Measurements from ENCODE around the gene SLC9A7. TPM values are rescaled to one million over a fixed set of nuclear protein-coding genes. Genes with fewer than 3 reads are reported as not detected.

Gene SLC9A7
- total and polyA plus RNA-seq, 2 donors (not counting 3 experiments of a cell fraction or from before 2014, with no cell fraction given), result 4.6 to 7.5 TPM

DNA sequence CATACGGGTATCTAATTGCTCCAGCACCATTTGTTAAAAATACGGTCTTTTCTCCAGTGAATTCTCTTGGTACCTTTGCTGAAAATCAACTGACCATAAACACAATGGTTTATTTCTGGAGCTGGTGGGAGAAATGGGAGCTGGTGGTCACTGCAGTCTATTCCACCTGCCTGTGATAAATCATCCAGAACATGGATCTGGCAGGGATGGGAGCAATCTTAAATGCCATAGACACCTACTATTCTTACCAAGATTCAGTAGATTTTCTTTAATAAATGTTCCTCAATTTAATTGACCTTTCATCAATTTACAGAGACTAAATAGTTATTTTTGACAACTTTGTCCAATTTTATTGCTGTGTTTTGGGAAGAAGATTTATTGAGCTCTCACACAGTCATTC lies 68.1 kb downstream of the SLC9A7 start:
- Histone ChIP-seq H3K79me2 (ENCODE audit: control insufficient read depth, insufficient read depth, low read length) (no peaks in the 10 kb centered on the region), H3K4me1 (ENCODE audit: control insufficient read depth, extremely low read depth, insufficient read depth, low read length) (peaks cover 3% of the 10 kb centered on the region), H3K27ac (ENCODE audit: insufficient read depth, low read depth, low read length) (no peak overlapping the region), H3K4me3 (replicated peaks in 1 of 3; ENCODE audit: insufficient read depth in 1 of 3, low read depth in 1 of 3, low read length in 3 of 3) (no peak overlapping the region), H4K20me1 (replicated peaks; ENCODE audit: control insufficient read depth, extremely low read depth, insufficient read depth, low read length) (no peaks in the 10 kb centered on the region), H3K36me3 (ENCODE audit: control insufficient read depth in 2 of 2, extremely low read depth in 1 of 2, insufficient read depth in 2 of 2, low read length in 2 of 2) (no peaks in the 10 kb centered on the region), H3K9me3 (replicated peaks; ENCODE audit: control insufficient read depth, insufficient read depth, low read length) (no peaks in the 10 kb centered on the region), H3K9ac (replicated peaks; ENCODE audit: extremely low read depth, insufficient read depth, low read length) (no peak overlapping the region), H2AFZ (ENCODE audit: low read depth, low read length) (no peak overlapping the region), H3K9me1 (replicated peaks; ENCODE audit: control insufficient read depth, extremely low read depth, insufficient read depth, low read length) (no peaks in the 10 kb centered on the region), H3K27me3 (ENCODE audit: control insufficient read depth in 2 of 2, insufficient read depth in 2 of 2, low read length in 2 of 2) (no peaks in the 10 kb centered on the region), H3K4me2 (ENCODE audit: insufficient read depth, low read length) (no peak overlapping the region)
- dilution Hi-C loops (cut with MboI; ENCODE audit: extremely low pct_ligation_motif_present, low sequenced_read_pairs), result no loop called here
- DNase-seq (ENCODE audit: low read depth, low spot score) (no peak), FAIRE-seq (no peak)
- no TSS peak for BruUV-seq (replicated peaks)
- CTCF ChIA-PET, result no interaction called here
- POLR2A ChIA-PET, result no interaction called here
- intact Hi-C loops (cut with micrococcal nuclease), result no loop called here
- no peak for TF ChIP-seq GATA2 (IDR thresholded peaks at IDR 0.05; ENCODE audit: insufficient read depth, insufficient read length, low read depth, low read length)
- TF ChIP-seq, protein P1, sequence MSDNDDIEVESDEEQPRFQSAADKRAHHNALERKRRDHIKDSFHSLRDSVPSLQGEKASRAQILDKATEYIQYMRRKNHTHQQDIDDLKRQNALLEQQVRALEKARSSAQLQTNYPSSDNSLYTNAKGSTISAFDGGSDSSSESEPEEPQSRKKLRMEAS (IDR thresholded peaks at IDR 0.05; ENCODE audit: insufficient read depth, insufficient read length), result no peak

DNA sequence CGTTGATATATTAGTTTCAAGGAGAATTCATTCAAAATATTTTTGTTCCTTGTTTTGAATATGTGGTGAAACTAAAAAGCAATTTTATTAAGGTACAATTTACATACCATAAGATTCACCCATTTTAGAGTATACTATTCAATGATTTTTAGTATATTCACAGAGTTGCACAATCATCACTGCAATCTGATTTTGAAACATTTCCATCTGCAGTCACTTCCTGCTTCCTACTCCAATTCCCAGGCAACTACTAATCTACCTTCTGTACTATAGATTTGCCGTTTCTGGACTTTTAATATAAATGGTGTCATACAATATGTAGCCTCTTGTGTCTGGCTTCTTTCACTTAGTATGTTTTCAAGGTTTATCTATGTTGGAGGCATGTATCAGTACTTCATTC lies 71.3 kb downstream of the SLC9A7 start:
- ChIA-PET POLR2A (no interaction called here), CTCF (interaction anchor here (1.2 to 2.2 kb wide), 4 partner anchors 9 to 133 kb away, joined by 3 to 16 read pairs (median 6); no protein-coding TSS in a partner anchor)
- BruUV-seq (replicated peaks), result no TSS peak
- H3K9me3 ChIP-seq (replicated peaks; ENCODE audit: control insufficient read depth, insufficient read depth, low read length), result no peaks in the 10 kb centered on the region
- no peak overlapping the region for H3K4me2 ChIP-seq (ENCODE audit: insufficient read depth, low read length)
- H3K27ac ChIP-seq (ENCODE audit: insufficient read depth, low read depth, low read length), result no peak overlapping the region
- dilution Hi-C loops (cut with MboI; ENCODE audit: extremely low pct_ligation_motif_present, low sequenced_read_pairs), result no loop called here
- H3K4me1 ChIP-seq (ENCODE audit: control insufficient read depth, extremely low read depth, insufficient read depth, low read length), result peaks cover 3% of the 10 kb centered on the region
- H3K36me3 ChIP-seq (ENCODE audit: control insufficient read depth in 2 of 2, extremely low read depth in 1 of 2, insufficient read depth in 2 of 2, low read length in 2 of 2), result no peaks in the 10 kb centered on the region
- DNase-seq (ENCODE audit: low read depth, low spot score), result no peak
- no peak for FAIRE-seq
- H2AFZ ChIP-seq (ENCODE audit: low read depth, low read length), result no peak overlapping the region
- H4K20me1 ChIP-seq (replicated peaks; ENCODE audit: control insufficient read depth, extremely low read depth, insufficient read depth, low read length), result no peaks in the 10 kb centered on the region
- no peaks in the 10 kb centered on the region for H3K27me3 ChIP-seq (ENCODE audit: control insufficient read depth in 2 of 2, insufficient read depth in 2 of 2, low read length in 2 of 2)
- H3K4me3 ChIP-seq (replicated peaks in 1 of 3; ENCODE audit: insufficient read depth in 1 of 3, low read depth in 1 of 3, low read length in 3 of 3), result no peak overlapping the region
- no peaks in the 10 kb centered on the region for H3K9me1 ChIP-seq (replicated peaks; ENCODE audit: control insufficient read depth, extremely low read depth, insufficient read depth, low read length)
- H3K9ac ChIP-seq (replicated peaks; ENCODE audit: extremely low read depth, insufficient read depth, low read length), result no peak overlapping the region
- intact Hi-C loops (cut with micrococcal nuclease), result loop anchor here (10.0 kb wide), 1 partner anchor 107 kb away; no protein-coding TSS in a partner anchor
- H3K79me2 ChIP-seq (ENCODE audit: control insufficient read depth, insufficient read depth, low read length), result no peaks in the 10 kb centered on the region
- TF ChIP-seq, protein P1 (IDR thresholded peaks at IDR 0.05; ENCODE audit: insufficient read depth, insufficient read length), result no peak
- TF ChIP-seq POLR2AphosphoS5 (IDR thresholded peaks at IDR 0.05; ENCODE audit: insufficient read depth, low read depth, low read length) (no peak), GATA2 (IDR thresholded peaks at IDR 0.05; ENCODE audit: insufficient read depth, insufficient read length, low read depth, low read length) (peak; percentile 22), MYC (IDR thresholded peaks at IDR 0.05; ENCODE audit: low read depth, low read length) (no peak)
- TF ChIP-seq, protein P2, sequence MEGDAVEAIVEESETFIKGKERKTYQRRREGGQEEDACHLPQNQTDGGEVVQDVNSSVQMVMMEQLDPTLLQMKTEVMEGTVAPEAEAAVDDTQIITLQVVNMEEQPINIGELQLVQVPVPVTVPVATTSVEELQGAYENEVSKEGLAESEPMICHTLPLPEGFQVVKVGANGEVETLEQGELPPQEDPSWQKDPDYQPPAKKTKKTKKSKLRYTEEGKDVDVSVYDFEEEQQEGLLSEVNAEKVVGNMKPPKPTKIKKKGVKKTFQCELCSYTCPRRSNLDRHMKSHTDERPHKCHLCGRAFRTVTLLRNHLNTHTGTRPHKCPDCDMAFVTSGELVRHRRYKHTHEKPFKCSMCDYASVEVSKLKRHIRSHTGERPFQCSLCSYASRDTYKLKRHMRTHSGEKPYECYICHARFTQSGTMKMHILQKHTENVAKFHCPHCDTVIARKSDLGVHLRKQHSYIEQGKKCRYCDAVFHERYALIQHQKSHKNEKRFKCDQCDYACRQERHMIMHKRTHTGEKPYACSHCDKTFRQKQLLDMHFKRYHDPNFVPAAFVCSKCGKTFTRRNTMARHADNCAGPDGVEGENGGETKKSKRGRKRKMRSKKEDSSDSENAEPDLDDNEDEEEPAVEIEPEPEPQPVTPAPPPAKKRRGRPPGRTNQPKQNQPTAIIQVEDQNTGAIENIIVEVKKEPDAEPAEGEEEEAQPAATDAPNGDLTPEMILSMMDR (IDR thresholded peaks at IDR 0.05; ENCODE audit: extremely low read depth in 1 of 2, insufficient read depth in 1 of 2, low read depth in 1 of 2, low read length in 2 of 2), result no peak
